Hepatocyte (in vitro differentiated cells): ENCODE results near the gene TJP2. TPM values are rescaled to one million over a fixed set of nuclear protein-coding genes. Genes with fewer than 3 reads are reported as not detected.

ENCODE experiments used
- DNase-seq: peaks from one replicate; pipeline ENCODE4 v3.0.0-alpha.2; 2016; ENCODE audit warnings: low spot score
- H2AFZ ChIP-seq: fragments of 200-600 bp; sonication (generic); 2 replicates; pipeline ENCODE4 v1.6.0; 2016; ENCODE audit warnings: antibody characterized with exemption, mild to moderate bottlenecking
- H3K27ac ChIP-seq: fragments of 200-600 bp; sonication (generic); 2 replicates; pipeline ENCODE4 v1.5.1; 2016; ENCODE audit warnings: mild to moderate bottlenecking
- H3K27me3 ChIP-seq: fragments of 200-600 bp; sonication (generic); 2 replicates; pipeline ENCODE4 v1.6.1; 2016
- H3K36me3 ChIP-seq: fragments of 200-600 bp; sonication (generic); replicated peaks from 2 replicates; pipeline ENCODE4 v1.5.1; 2016; ENCODE audit warnings: low read depth; ENCODE audit not compliant: insufficient read depth
- H3K4me1 ChIP-seq: fragments of 200-600 bp; sonication (generic); 2 replicates; pipeline ENCODE4 v1.5.1; 2016; ENCODE audit warnings: mild to moderate bottlenecking, moderate library complexity; ENCODE audit not compliant: insufficient read depth
- H3K4me2 ChIP-seq: fragments of 200-600 bp; sonication (generic); 2 replicates; pipeline ENCODE4 v1.6.0; 2016
- H3K4me3 ChIP-seq: fragments of 200-600 bp; sonication (generic); 2 replicates; pipeline ENCODE4 v1.5.1; 2016; ENCODE audit warnings: mild to moderate bottlenecking
- H3K79me2 ChIP-seq: fragments of 200-600 bp; sonication (generic); 2 replicates; pipeline ENCODE4 v1.6.0; 2017; ENCODE audit warnings: mild to moderate bottlenecking
- H3K9me2 ChIP-seq: fragments of 200-600 bp; sonication (generic); replicated peaks from 2 replicates; pipeline ENCODE4 v1.6.0; 2017; ENCODE audit warnings: mild to moderate bottlenecking; ENCODE audit not compliant: insufficient read depth
- H3K9me3 ChIP-seq: fragments of 200-600 bp; sonication (generic); 2 replicates; pipeline ENCODE4 v1.5.1; 2016; ENCODE audit warnings: low read depth, mild to moderate bottlenecking
- H4K20me1 ChIP-seq: fragments of 200-600 bp; sonication (generic); 2 replicates; pipeline ENCODE4 v1.6.0; 2016; ENCODE audit warnings: mild to moderate bottlenecking; ENCODE audit not compliant: insufficient read depth, poor library complexity, severe bottlenecking
- CTCF ChIP-seq: fragments of 200-600 bp; sonication (generic); IDR thresholded peaks from 2 replicates; pipeline ENCODE4 v1.5.1; 2016; ENCODE audit warnings: antibody characterized with exemption, mild to moderate bottlenecking; ENCODE audit not compliant: poor library complexity
- EZH2 ChIP-seq: fragments of 200-600 bp; sonication (generic); IDR thresholded peaks from 2 replicates; pipeline ENCODE4 v1.6.1; 2016; ENCODE audit warnings: antibody characterized with exemption, mild to moderate bottlenecking, borderline replicate concordance
- EZH2phosphoT487 ChIP-seq: fragments of 200-600 bp; sonication (generic); IDR thresholded peaks from one replicate; pipeline ENCODE4 v1.6.1; 2018; ENCODE audit warnings: antibody characterized with exemption, mild to moderate bottlenecking, low read depth, moderate library complexity; ENCODE audit not compliant: unreplicated experiment, severe bottlenecking
- WGBS: methylation state at CpG from one replicate; pipeline ENCODE4 v1.1.6; 2016; ENCODE audit warnings: low lambda C conversion rate; ENCODE audit errors: missing lambda C conversion rate; 5-methylcytosine and 5-hydroxymethylcytosine counted together
- polyA plus RNA-seq: library from polyadenylated mRNA; unstranded; fragments of >200 nt; fragmentation: Nextera tagmentation; extraction: Ambion mirVana; gene quantifications from 2 replicates; pipeline ENCODE4 v1.2.1, GENCODE V29; 2016
- total RNA-seq: library from RNA; depleted of rRNA; stranded (reverse); fragments of >200 nt; gene quantifications from 2 replicates; pipeline ENCODE4 v1.2.3, GENCODE V29; 2014

The TJP2 gene
- total and polyA plus RNA-seq, 2 experiments from 2014 or later, result 67.2 to 131 TPM

GRCh38 chr9:69213647-69214046 is 39.6 kb downstream of the TJP2 start:
- Histone ChIP-seq H3K4me3 (no peak overlapping the region), H3K9me2 (no peaks in the 10 kb centered on the region), H2AFZ (no peak overlapping the region), H4K20me1 (no peaks in the 10 kb centered on the region), H3K79me2 (peaks cover 48% of the 10 kb centered on the region), H3K4me1 (no peaks in the 10 kb centered on the region), H3K36me3 (no peaks in the 10 kb centered on the region), H3K9me3 (no peaks in the 10 kb centered on the region), H3K27ac (no peak overlapping the region), H3K4me2 (no peak overlapping the region), H3K27me3 (no peaks in the 10 kb centered on the region)
- WGBS, result 89% methylated on average over 5 of the region's 5 CpGs
- TF ChIP-seq CTCF (no peak), EZH2phosphoT487 (no peak), EZH2 (no peak)
- DNase-seq, result no peak

- H3K36me3 ChIP-seq, result no peaks in the 10 kb centered on the region
- no peak overlapping the region for H3K27ac ChIP-seq
- 75% methylated on average over 4 of the region's 4 CpGs for WGBS
Observed at GRCh38 chr9:69214939-69215338, 40.9 kb downstream of the TJP2 start.

GRCh38 chr9:69215774-69216485 is 41.9 kb downstream of the TJP2 start:
- no peaks in the 10 kb centered on the region for H3K36me3 ChIP-seq
- DNase-seq, result no peak
- H3K27ac ChIP-seq, result no peak overlapping the region
- H2AFZ ChIP-seq, result no peak overlapping the region
- WGBS, result 65% methylated on average over 9 of the region's 9 CpGs
- H3K9me3 ChIP-seq, result no peaks in the 10 kb centered on the region
- TF ChIP-seq CTCF (no peak), EZH2 (no peak), EZH2phosphoT487 (no peak)
- H3K9me2 ChIP-seq, result no peaks in the 10 kb centered on the region
- no peak overlapping the region for H3K4me2 ChIP-seq
- H4K20me1 ChIP-seq, result no peaks in the 10 kb centered on the region
- no peaks in the 10 kb centered on the region for H3K4me1 ChIP-seq
- no peaks in the 10 kb centered on the region for H3K27me3 ChIP-seq
- peaks cover 28% of the 10 kb centered on the region for H3K79me2 ChIP-seq
- H3K4me3 ChIP-seq, result no peak overlapping the region

More at GRCh38 chr9:69214939-69215338, 40.9 kb downstream of the TJP2 start:
- Histone ChIP-seq H3K4me1 (no peaks in the 10 kb centered on the region), H3K79me2 (peaks cover 37% of the 10 kb centered on the region), H4K20me1 (no peaks in the 10 kb centered on the region), H3K27me3 (no peaks in the 10 kb centered on the region), H2AFZ (no peak overlapping the region), H3K9me3 (no peaks in the 10 kb centered on the region), H3K4me3 (no peak overlapping the region), H3K4me2 (no peak overlapping the region), H3K9me2 (no peaks in the 10 kb centered on the region)
- DNase-seq, result no peak
- TF ChIP-seq EZH2phosphoT487 (no peak), EZH2 (no peak), CTCF (no peak)
